ENCODE results near the gene SLC24A3.

- TF ChIP-seq CTCF (IDR thresholded peaks at IDR 0.05) (no peak), POLR2A (IDR thresholded peaks at IDR 0.05) (no peak)
Measured at GRCh38 chr20:19644085-19644484, 431.6 kb downstream of the SLC24A3 start.

Data from suprapubic skin (tissue), 3 donors.